Breast epithelium (tissue), 3 donors: ENCODE measurements around the gene FAM120A.

Experiments used
- POLR2A ChIP-seq: fragments of 450-650 bp; IDR thresholded peaks from one replicate; pipeline ENCODE4 v1.6.1; 2016; ENCODE audit warnings: antibody characterized with exemption, mild to moderate bottlenecking, moderate library complexity
- TF ChIP-seq, protein P1 (sequence below), 3 donors: fragments of 450-650 bp; IDR thresholded peaks; one replicate each; pipeline ENCODE4 v1.5.1; 2016 to 2017; ENCODE audit warnings: antibody characterized with exemption in 3 of 3, mild to moderate bottlenecking in 3 of 3, moderate library complexity in 3 of 3

- TF ChIP-seq, protein P1, sequence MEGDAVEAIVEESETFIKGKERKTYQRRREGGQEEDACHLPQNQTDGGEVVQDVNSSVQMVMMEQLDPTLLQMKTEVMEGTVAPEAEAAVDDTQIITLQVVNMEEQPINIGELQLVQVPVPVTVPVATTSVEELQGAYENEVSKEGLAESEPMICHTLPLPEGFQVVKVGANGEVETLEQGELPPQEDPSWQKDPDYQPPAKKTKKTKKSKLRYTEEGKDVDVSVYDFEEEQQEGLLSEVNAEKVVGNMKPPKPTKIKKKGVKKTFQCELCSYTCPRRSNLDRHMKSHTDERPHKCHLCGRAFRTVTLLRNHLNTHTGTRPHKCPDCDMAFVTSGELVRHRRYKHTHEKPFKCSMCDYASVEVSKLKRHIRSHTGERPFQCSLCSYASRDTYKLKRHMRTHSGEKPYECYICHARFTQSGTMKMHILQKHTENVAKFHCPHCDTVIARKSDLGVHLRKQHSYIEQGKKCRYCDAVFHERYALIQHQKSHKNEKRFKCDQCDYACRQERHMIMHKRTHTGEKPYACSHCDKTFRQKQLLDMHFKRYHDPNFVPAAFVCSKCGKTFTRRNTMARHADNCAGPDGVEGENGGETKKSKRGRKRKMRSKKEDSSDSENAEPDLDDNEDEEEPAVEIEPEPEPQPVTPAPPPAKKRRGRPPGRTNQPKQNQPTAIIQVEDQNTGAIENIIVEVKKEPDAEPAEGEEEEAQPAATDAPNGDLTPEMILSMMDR (IDR thresholded peaks at IDR 0.05), result no peak
- no peak for TF ChIP-seq POLR2A
These were observed 151.5 kb downstream of the FAM120A start for GRCh38 chr9:93603011-93603410.
